ENCODE data around the gene LYSMD2.
A peak's percentile ranks its signal among the peaks of the same experiment; 100 is the strongest.

The LYSMD2 gene

DNA sequence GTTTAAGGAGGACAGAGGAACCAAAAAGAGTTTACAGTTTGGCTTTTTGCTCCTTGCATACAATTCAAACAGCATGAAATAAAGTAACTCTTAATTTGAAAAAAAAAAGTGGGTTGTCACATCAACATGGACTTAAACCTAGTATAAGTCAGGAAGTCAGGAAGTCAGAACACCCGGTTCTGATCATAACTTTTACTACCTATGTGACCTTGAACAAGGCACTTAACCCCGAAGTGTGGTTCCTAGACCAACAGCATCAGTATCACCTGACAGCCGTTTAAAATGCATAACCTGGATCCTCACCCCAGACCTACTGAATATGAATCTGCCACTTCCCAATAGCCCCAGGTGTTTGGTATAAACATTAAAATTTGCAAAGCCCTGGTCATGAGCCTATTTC is 18.7 kb downstream of the LYSMD2 start:
- no peak for DNase-seq

- DNase-seq, result no peak
Observed at GRCh38 chr15:51718219-51718618, 19.2 kb downstream of the LYSMD2 start.

GRCh38 chr15:51714911-51715310 is 22.5 kb downstream of the LYSMD2 start:
- DNase-seq, result no peak

DNA sequence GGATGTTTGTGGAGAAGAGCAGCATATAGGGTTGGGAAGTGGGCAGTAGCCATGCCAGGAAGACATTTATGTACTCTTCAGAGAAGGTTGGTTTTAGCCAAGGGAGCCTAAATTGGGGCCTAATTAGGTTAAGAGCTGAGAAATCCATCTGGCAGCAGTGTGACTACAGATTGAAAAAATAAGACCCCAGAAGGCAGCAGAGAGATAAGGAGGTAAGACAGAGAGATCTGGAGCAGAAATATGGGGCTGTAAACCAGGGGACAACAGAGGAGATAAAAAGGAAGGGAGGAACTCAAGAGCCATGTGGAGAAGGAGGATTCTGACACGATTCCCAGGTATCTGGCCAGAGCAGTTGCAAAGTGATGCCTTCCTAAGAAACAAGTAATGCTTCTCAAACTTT is 23.3 kb downstream of the LYSMD2 start:
- no peak for DNase-seq

DNA sequence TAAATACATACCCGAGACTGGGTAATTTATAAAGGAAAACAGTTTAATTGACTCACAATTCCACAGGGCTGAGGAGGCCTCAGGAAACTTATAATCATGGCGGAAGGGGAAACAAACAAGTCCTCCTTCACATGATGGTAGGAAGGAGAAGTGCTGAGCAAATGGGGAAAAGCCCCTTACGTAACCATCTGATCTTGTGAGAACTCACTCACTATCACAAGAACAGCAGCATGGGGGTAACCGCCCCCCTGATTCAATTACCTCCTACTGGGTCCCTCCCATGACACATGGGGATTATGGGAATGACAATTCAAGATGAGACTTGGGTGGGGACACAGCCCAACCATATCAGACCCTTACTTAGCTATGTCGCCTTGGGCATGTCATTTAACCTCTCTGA is 28.4 kb downstream of the LYSMD2 start:
- DNase-seq, result peak; percentile 49 to 51

DNA sequence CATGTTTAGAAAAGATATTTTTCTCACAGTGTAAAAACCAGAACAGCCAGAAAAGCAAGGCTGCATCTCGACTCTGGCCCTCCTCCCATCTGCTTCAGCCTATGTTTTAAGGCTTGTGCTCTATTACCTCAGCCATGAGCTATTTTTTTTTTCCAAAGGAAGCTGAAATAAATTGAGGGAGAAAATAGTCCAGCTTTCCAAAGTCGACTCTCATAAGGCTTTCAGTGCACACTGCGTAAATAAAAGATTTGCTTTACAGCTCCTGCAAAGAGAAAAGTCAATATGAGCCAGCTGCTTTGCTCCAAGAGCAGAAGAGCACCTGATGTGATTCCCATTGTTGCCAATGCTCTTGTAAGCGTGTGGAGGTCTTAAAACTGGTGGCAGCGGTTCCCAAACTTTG is 29.4 kb downstream of the LYSMD2 start:
- DNase-seq, result no peak

- DNase-seq, result no peak
Observed at GRCh38 chr15:51706926-51707608, 30.4 kb downstream of the LYSMD2 start.

DNA sequence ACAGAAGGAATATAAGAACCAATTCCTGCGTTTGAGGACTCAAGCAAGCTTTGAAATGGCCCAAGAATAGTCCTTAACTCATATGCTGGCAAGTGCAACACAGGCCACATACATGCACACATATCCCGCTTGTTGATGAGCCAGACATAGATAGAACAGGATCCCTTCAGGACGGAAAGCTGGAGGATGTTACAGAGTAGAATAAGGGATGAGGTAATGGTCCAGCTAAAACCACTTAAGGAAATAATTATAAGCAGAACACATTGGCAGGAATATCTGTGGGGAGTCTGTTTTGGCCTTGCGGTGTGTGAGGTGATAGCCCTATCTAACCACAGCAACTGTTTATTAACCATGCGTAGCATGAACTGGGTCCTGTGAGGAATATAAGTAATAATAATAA is 31.2 kb downstream of the LYSMD2 start:
- no peak for DNase-seq

- no peak for DNase-seq
Observed at GRCh38 chr15:51702710-51703109, 34.7 kb downstream of the LYSMD2 start.

DNA sequence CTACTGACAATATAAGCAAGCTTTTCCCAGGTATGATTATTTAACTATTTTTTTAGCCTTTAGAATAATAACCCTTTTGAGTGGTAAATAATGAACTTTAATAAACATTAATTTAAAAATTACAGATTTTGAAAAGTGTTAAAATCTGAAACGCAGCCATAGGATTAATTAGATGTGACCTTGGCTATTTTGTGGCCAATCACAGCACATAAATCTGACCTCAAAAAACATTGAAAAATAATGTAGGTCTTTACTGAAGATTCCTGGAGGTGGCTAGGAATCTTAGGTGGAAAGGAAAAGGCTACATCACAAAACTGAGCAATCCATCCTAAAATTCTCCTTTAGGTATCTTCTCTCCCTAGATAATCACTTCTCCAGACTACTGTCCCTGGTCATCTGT is 38.1 kb downstream of the LYSMD2 start:
- no peak for DNase-seq

DNA sequence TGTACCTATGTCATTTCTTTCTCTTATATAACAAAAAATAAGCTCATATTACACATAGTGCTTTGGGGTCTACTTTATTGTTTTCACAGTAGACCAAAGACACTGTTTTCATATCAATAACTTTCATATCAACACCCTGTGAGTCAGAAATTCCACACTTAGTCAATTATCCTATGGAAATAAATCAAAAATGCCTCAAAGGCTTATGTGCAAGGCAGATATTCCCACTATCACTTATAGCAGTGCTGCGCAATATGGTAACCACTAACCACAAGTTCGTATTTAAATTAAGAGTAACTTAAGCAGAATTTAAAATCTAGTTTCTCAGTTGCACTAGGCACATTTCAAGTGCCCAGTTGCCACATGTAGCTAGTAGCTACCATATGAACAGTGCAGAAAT is 40.3 kb downstream of the LYSMD2 start:
- no peak for DNase-seq

DNA sequence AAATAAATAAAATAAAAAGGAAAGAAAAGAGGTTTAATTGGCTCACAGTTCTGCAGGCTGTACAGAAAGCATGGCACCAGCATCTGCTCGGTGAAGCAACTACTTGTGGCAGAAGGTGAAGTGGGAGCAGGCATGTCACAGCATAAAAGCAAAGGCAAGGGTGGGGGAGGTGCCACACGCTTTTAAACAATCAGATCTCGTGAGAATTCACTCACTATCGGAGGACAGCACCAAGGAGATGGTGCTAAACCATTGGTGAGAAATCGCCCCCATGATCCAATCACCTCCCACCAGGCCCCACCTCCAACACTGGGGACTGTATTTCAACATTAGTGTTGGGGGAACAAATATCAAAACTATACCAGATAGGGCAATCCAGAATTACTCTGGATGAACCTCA is 40.9 kb downstream of the LYSMD2 start:
- no peak for DNase-seq

- DNase-seq, result peak; percentile 14 to 60
Observed at GRCh38 chr15:51692154-51692553, 45.3 kb downstream of the LYSMD2 start.

DNA sequence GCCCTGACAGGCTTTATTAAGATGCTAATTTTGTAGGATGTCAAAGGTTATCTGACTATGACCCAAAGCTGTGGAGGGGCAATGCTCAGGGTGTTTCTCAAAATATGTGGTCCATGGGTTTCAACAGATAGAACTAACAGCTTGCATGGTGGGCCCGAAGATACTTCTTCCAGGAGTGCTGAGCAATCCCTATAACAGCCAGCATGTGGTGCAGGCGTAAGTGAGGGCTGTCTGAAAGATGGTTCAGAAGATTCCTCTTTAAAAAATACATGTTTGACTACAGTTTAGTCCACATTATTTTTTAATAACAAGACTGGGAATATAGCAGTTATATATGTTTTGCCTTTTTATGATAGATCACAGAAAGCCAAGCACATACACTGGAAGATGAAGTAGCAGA is 48.6 kb downstream of the LYSMD2 start:
- DNase-seq, result no peak

DNA sequence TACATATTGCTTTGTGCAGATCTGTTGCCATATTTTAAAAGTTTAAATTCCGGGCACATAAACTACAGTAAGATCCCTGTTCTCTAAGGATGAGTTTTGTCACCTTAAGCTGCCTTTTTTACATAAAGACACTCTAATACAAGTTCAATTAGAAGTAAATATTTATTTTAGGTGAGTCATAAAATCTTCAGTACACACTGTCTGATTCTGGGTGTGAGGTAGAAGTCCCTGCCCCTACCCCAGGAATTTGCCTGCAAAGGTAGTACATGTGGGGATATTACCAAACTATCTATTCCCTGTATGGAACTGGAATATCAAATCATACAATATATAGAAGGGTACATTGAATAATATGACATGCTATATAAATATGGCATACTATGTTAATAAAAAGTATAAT is 49.9 kb downstream of the LYSMD2 start:
- no peak for DNase-seq

DNA sequence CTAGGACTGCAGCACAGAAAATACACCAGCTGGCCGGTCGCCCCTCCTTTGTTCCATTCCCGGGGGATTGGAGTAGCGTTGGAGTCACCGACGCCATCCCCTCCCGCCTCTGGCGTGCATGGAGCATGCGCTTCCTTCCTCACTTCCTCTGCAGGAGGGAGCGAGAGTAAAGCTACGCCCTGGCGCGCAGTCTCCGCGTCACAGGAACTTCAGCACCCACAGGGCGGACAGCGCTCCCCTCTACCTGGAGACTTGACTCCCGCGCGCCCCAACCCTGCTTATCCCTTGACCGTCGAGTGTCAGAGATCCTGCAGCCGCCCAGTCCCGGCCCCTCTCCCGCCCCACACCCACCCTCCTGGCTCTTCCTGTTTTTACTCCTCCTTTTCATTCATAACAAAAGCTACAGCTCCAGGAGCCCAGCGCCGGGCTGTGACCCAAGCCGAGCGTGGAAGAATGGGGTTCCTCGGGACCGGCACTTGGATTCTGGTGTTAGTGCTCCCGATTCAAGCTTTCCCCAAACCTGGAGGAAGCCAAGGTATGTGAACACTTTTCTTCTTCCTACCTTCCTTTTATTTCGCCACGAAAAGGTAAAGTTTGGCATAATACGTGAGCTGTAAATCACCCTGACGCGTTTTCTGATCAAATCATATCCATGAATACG is 56.0 kb downstream of the LYSMD2 start, which contains the start of gene SCG3:
SCG3 (plus strand) TSS at position 201 of the 661 bp plus-strand sequence; CDS start at position 454, 253 bp downstream.
- peak; percentile 80 to 81 for DNase-seq

GRCh38 chr15:51680321-51680720 is 57.1 kb downstream of the LYSMD2 start:
- no peak for DNase-seq

- peak; percentile 72 to 86 for DNase-seq
Observed at GRCh38 chr15:51678096-51678495, 59.4 kb downstream of the LYSMD2 start.

GRCh38 chr15:51677452-51677851 is 60.0 kb downstream of the LYSMD2 start:
- no peak for DNase-seq

GRCh38 chr15:51677021-51677420 is 60.4 kb downstream of the LYSMD2 start:
- no peak for DNase-seq

DNA sequence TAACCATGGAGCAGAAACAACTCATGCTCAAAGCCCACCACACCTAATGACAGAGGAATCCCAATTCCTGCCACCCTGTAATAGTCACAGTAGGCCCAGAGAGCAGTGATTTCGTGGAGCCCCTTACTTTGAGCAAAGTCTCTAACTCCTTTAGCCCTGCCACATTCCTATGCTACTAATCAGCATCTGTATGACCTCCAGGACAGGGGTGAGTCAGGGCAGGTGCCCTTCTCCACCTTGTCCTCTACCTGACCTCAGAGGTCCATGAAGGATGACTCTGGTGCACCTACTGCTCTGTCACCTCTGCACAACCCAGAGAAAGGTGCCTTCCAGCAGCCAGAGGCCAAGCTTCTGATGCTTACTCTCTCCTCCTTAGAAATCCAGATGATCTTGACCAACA is 62.2 kb downstream of the LYSMD2 start:
- DNase-seq, result no peak

Measured in inflammatory macrophage (primary cell).